Measurements from ENCODE around the gene UNC5C. TPM values are rescaled to one million over a fixed set of nuclear protein-coding genes. Genes with fewer than 3 reads are reported as not detected.

UNC5C gene
- total RNA-seq, 1 donor = under 0.01 TPM

- DNase-seq (ENCODE audit: low read depth in 2 of 3, low spot score in 2 of 3) = no peak
Measured at GRCh38 chr4:95410387-95410977, 138.3 kb downstream of the UNC5C start.

GRCh38 chr4:95409750-95410149, 139.0 kb downstream of the UNC5C start:
- no peak for DNase-seq (ENCODE audit: low read depth in 2 of 3, low spot score in 2 of 3)

- no peak for DNase-seq (ENCODE audit: low read depth in 2 of 3, low spot score in 2 of 3)
Measured at GRCh38 chr4:95409127-95409526, 139.6 kb downstream of the UNC5C start.

GRCh38 chr4:95402299-95402698, 146.5 kb downstream of the UNC5C start:
- DNase-seq (ENCODE audit: low read depth in 2 of 3, low spot score in 2 of 3) = no peak

GRCh38 chr4:95398217-95398616, 150.6 kb downstream of the UNC5C start:
- DNase-seq (ENCODE audit: low read depth in 2 of 3, low spot score in 2 of 3) = no peak

GRCh38 chr4:95394752-95395306, 153.9 kb downstream of the UNC5C start:
- DNase-seq (ENCODE audit: low read depth in 2 of 3, low spot score in 2 of 3) = no peak

- no peak for DNase-seq (ENCODE audit: low read depth in 2 of 3, low spot score in 2 of 3)
Measured at GRCh38 chr4:95393821-95394220, 155.0 kb downstream of the UNC5C start.

GRCh38 chr4:95388911-95389310, 159.9 kb downstream of the UNC5C start:
- DNase-seq (ENCODE audit: low read depth in 2 of 3, low spot score in 2 of 3) = no peak

GRCh38 chr4:95387719-95388118, 161.1 kb downstream of the UNC5C start:
- no peak for DNase-seq (ENCODE audit: low read depth in 2 of 3, low spot score in 2 of 3)

GRCh38 chr4:95386410-95386809, 162.4 kb downstream of the UNC5C start:
- DNase-seq (ENCODE audit: low read depth in 2 of 3, low spot score in 2 of 3) = no peak

GRCh38 chr4:95381843-95382580, 166.8 kb downstream of the UNC5C start:
- DNase-seq (ENCODE audit: low read depth in 2 of 3, low spot score in 2 of 3) = no peak

GRCh38 chr4:95379633-95380032, 169.1 kb downstream of the UNC5C start:
- DNase-seq (ENCODE audit: low read depth in 2 of 3, low spot score in 2 of 3) = no peak

- DNase-seq (ENCODE audit: low read depth in 2 of 3, low spot score in 2 of 3) = no peak
Measured at GRCh38 chr4:95377366-95377900, 171.3 kb downstream of the UNC5C start.

- no peak for DNase-seq (ENCODE audit: low read depth in 2 of 3, low spot score in 2 of 3)
Measured at GRCh38 chr4:95371476-95372224, 177.1 kb downstream of the UNC5C start.

- no peak for DNase-seq (ENCODE audit: low read depth in 2 of 3, low spot score in 2 of 3)
Measured at GRCh38 chr4:95367824-95368223, 180.9 kb downstream of the UNC5C start.

GRCh38 chr4:95363966-95364365, 184.8 kb downstream of the UNC5C start:
- DNase-seq (ENCODE audit: low read depth in 2 of 3, low spot score in 2 of 3) = no peak

- DNase-seq (ENCODE audit: low read depth in 2 of 3, low spot score in 2 of 3) = no peak
Measured at GRCh38 chr4:95363559-95363925, 185.2 kb downstream of the UNC5C start.

GRCh38 chr4:95362906-95363558, 185.7 kb downstream of the UNC5C start:
- peak in 1 of 3 donors; percentile 2 for DNase-seq (ENCODE audit: low read depth in 2 of 3, low spot score in 2 of 3)

- DNase-seq (ENCODE audit: low read depth in 2 of 3, low spot score in 2 of 3) = no peak
Measured at GRCh38 chr4:95362066-95362465, 186.7 kb downstream of the UNC5C start.

GRCh38 chr4:95361696-95361965, 187.1 kb downstream of the UNC5C start:
- DNase-seq (ENCODE audit: low read depth in 2 of 3, low spot score in 2 of 3) = no peak
